Fibroblast of villous mesenchyme (primary cell): ENCODE data around the gene TRAPPC10. TPM values are rescaled to one million over a fixed set of nuclear protein-coding genes. Genes with fewer than 3 reads are reported as not detected.

Experiments used
- DNase-seq: peaks from one replicate; pipeline ENCODE4 v3.0.0-alpha.2; 2010; ENCODE audit warnings: low read depth
- H3K4me3 ChIP-seq: 2 replicates; pipeline ENCODE4 v1.5.1; 2011; ENCODE audit warnings: low read depth, mild to moderate bottlenecking, low read length
- total RNA-seq: library from RNA; depleted of rRNA; stranded (reverse); fragments of >200 nt; gene quantifications from 2 replicates; pipeline ENCODE4 v1.2.3, GENCODE V29; 2012
- TF ChIP-seq, protein P1 (sequence below): IDR thresholded peaks from 2 replicates; pipeline ENCODE4 v1.5.1; 2012; ENCODE audit warnings: low read depth, mild to moderate bottlenecking, low read length; ENCODE audit not compliant: insufficient read depth

Gene TRAPPC10
- total RNA-seq, 1 donor = 28.5 TPM

DNA sequence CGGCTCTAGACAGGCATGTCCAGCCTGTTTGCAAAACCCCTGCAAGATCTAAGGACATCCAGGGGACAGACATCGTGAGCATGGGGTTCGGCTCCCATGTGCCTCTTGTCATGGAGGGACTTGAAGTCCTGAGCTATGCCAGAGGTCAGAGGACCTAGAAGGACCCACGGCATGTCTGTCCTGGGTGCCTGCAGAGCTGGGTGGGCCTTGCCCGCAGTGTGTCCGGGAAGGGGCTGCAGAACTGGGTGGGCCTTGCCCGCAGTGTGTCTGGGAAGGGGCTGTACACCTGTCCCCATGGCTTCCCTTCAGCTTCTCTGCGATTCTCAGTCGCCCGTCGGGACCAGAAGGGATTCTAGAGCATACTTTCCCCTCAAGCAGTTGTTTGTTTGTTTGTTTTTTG, 20.0 kb upstream of the TRAPPC10 start:
- no peak for DNase-seq
- TF ChIP-seq, protein P1, sequence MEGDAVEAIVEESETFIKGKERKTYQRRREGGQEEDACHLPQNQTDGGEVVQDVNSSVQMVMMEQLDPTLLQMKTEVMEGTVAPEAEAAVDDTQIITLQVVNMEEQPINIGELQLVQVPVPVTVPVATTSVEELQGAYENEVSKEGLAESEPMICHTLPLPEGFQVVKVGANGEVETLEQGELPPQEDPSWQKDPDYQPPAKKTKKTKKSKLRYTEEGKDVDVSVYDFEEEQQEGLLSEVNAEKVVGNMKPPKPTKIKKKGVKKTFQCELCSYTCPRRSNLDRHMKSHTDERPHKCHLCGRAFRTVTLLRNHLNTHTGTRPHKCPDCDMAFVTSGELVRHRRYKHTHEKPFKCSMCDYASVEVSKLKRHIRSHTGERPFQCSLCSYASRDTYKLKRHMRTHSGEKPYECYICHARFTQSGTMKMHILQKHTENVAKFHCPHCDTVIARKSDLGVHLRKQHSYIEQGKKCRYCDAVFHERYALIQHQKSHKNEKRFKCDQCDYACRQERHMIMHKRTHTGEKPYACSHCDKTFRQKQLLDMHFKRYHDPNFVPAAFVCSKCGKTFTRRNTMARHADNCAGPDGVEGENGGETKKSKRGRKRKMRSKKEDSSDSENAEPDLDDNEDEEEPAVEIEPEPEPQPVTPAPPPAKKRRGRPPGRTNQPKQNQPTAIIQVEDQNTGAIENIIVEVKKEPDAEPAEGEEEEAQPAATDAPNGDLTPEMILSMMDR = no peak
- no peak overlapping the region for H3K4me3 ChIP-seq

DNA sequence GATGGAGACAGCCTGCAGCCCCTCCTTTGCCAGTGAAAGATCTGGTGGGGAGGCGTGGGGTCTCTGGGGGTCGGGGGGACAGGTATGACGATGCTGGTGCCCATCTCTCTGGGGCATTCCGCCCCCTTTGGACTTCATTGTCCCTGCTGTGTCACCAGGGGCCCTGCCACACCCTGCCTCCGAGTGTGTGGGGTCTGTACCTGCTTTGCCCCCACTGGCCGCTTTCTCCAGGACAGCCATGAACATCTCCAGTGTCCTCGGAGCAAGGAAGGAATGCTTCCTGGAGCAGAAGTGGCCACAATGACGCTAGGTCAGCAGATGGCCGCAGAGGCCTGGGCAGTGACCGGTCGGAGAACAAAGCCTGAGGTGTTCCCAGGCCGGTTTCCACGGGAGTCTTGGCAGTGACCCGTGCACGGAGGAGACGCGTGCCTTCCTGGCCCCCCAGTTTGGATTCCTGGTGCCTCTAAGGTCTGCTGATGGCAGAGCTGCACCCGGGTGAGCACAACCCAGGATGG, 18.6 kb upstream of the TRAPPC10 start:
- no peak overlapping the region for H3K4me3 ChIP-seq
- TF ChIP-seq, protein P1 = no peak
- DNase-seq = no peak

DNA sequence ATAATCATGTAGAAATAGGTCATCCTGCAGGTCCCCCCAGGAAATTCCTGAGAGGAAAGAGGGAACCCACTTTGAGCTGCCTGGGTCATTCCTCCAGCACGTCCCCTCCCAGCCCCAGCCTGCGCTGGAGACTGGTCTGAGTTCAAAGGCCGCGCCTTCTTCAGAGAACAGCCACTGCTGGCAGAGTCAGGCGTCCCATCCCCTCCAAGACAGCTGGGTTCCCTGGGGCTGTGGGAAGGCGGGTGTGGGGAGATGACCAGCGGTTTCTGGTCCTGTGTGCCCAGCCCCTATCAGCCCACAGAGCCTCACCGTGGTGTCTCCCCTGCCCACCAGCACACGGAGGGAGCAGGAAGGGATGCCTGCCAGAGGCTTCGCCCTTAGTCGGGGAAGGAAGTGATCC, 18.0 kb upstream of the TRAPPC10 start:
- TF ChIP-seq, protein P1 = no peak
- DNase-seq = no peak
- no peak overlapping the region for H3K4me3 ChIP-seq

DNA sequence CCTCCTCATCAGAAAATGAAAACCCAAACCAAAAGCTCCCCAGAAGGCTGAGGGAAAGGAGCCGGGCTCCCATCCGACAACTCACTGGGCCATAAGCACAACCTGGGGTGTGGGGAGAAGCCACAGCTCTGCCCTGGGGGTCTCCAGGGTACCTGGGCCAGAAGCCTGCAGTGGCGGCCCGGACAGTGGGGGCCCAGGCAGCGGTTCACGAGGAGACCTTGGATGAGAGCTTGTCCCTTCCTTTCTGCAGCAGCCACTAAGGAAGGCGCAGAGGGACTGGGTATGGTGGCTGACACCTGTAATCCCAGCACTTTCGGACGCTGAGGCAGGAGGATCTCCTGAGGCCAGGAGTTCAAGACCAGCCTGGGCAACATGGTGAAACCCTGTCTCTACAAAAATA, 17.5 kb upstream of the TRAPPC10 start:
- no peak for DNase-seq
- TF ChIP-seq, protein P1 = no peak
- H3K4me3 ChIP-seq = no peak overlapping the region

DNA sequence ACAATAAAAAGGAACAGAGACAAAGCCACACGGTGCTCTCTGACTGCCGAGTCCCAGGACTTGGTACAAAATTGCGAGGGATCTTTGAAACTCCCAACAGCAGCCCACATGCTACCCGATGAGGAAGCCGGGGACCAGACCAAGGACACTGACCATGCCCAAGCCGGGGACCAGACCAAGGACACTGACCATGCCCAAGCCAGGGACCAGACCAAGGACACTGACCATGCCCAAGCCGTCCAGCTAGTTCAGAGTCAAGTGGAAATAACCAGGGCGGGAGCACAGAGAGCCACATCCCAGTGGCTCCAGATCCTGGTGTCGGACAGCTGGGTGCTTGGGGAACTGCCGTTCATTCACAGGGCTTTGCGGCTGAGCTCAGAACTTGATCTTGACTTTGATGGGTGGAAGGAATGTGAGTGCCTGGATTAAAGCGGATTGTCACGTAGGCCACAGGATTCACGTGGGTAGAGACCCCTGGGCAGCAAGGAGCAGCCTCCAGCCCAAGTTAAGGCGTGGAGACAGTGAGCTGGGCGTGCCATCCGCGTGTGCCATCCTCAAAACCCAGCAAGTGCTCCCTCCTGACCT, 16.5 kb upstream of the TRAPPC10 start:
- H3K4me3 ChIP-seq = no peak overlapping the region
- no peak for DNase-seq
- TF ChIP-seq, protein P1 = no peak

DNA sequence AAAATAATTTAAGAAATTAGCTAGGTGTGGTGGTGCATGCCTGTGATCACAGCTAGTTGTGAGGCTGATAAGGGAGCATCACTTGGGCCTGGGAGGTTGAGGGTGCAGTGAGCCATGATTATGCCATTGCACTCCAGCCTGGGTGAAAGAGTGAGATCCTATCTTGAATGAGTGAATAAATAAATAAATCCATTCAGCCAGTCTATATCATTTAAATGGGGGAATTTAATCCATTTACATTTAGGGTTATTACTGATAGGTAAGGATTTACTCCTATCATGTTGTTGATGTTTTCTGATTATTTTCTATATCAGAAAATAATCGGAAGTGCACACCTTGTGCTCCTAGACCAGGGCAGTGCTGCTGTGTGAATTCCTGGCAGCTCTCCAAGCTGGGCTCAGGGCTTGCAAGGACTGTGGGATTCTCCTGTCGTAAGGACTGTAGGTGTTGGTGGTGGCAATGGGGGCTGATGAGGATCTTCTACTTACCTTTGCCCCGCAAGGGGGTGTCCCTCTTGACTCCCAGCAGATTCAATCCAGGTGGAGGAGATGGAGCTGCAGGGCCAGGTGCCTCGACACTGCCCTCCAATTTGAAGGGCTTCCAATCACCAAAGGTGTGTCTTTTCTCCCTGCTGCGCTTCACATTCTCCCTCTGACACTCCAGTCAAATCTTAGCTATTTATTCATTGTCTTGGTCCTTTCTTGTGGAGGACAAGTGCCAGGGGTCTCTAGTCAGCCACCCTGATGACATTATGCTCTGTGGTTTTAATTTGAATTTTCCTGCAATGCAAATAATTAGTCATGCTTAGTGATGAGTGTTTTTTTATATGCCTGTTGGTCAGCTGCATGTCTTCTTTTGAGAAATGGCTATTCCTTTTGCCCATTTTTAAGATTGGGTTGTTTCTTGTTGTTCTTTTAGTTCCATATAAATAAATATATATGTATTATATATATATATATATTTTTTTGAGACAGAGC, 14.1 kb upstream of the TRAPPC10 start:
- TF ChIP-seq, protein P1 = no peak
- H3K4me3 ChIP-seq = no peak overlapping the region
- DNase-seq = no peak
